ENCODE results near the gene POLR3B.

Gene POLR3B

DNA sequence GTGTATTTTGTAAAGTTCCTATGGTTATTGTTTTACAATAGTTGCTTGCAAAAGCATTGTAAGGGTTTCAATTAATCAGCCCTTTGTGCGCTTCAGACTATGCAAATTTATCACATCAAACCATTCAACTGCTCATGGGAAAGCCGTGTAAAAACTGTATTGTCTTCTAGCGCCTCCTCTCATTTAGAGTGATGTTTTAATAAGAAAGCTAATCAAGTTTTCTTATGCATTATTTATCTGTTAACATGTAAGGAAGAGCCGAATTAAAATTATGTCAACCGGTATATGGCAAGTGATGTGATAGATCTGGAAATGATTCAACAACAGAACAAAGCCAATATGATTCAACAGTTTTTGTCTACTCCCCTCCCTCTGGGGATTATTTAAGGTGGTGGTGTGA, 132.7 kb downstream of the POLR3B start:
- no peak for FAIRE-seq
- DNase-seq (ENCODE audit: insufficient read length, low spot score) = no peak

DNA sequence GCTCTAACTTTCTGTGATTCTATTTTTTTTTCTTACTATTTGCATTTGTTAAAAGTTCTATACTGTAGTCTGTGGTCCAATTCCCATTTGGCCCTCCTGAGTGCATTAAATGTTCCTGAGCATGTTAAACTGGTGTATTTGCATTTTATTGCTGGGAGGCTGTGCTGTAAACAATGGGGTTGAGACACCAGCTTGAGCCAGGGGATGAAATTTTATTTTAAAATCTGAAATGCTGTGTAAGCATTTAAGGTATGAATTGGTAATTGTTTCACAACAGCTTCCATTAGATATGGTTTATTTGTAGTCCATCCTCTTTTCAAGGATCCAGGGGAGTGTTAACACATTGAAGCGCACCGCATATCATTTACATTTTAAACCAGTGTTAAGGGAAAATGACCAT, 135.3 kb downstream of the POLR3B start:
- no peak for FAIRE-seq
- DNase-seq (ENCODE audit: insufficient read length, low spot score) = no peak
- no peak for TF ChIP-seq POLR2A (IDR thresholded peaks at IDR 0.05; ENCODE audit: low read depth, low read length)

More for the DNA sequence above, 132.7 kb downstream of the POLR3B start:
- no peak for TF ChIP-seq POLR2A (IDR thresholded peaks at IDR 0.05; ENCODE audit: low read depth, low read length)

DNA sequence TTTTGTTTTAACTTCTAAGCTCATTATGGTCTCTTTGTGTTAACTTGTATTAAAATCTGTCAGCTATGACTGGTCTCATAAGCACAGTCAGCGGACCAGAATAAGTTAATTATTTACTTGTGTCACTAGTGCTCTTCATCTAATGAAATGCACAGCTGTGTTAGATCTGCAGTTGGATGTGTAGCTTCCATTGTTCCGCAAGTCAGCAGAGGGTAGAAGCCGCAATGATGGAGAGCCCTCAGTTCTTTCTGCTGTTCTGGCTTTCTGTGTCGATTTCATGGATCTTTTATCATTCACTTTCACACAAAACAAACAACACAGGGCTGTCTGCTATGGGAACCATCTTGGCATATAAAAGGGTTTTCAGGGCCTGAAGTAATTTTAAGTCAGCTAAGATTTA, 136.0 kb downstream of the POLR3B start:
- no peak for FAIRE-seq
- TF ChIP-seq POLR2A (IDR thresholded peaks at IDR 0.05; ENCODE audit: low read depth, low read length) = no peak
- no peak for DNase-seq (ENCODE audit: insufficient read length, low spot score)

DNA sequence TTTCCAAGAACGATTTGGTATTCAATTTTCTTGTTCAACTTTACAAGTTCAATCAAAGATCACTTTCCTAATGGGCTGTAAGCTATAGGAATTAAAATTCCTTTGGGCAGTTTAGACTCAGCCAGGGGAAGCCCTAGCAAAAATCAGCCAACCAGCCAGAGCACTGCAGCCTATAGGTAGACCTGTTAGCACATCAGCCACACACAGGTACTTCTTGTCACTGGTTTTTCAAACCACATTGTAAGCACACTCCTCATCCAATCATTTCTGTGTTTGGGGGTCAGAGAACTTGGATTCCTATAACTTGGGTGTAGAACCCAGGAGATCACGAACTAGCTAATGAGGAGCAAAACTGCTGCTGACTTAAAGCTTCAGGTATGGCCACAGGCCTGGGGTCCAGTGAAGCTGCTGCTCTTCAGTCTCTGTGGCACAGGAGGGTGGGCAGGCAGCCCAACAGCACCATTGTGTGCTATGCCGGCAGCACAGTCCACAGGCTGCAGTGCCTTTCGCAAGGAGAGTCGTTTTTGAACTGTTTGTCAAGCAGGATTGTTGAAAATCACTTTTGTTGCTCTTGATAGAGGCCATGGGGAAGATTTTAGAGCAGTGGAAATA, 137.9 kb downstream of the POLR3B start:
- DNase-seq (ENCODE audit: insufficient read length, low spot score) = no peak
- no peak for FAIRE-seq
- TF ChIP-seq POLR2A (IDR thresholded peaks at IDR 0.05; ENCODE audit: low read depth, low read length) = no peak

DNA sequence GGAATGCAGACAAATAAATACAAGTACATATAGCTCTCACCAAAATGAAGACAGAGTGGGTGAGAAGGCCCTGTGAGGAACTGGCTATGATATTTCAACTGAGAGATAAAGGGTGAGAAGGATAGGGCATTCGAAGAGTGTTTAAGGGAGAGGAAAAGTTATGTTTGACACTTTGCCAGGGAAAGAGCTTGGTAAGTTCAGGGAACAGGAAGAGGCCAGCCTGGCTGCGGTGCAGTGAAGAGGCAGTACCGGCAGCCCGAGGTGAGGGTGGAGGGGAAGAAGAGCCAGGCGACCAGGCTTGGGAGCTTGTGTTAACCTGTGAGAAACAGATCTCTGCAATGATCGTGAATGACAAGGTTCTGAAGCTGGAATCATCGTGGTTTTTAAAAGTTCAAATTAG, 140.5 kb downstream of the POLR3B start:
- DNase-seq (ENCODE audit: insufficient read length, low spot score) = no peak

DNA sequence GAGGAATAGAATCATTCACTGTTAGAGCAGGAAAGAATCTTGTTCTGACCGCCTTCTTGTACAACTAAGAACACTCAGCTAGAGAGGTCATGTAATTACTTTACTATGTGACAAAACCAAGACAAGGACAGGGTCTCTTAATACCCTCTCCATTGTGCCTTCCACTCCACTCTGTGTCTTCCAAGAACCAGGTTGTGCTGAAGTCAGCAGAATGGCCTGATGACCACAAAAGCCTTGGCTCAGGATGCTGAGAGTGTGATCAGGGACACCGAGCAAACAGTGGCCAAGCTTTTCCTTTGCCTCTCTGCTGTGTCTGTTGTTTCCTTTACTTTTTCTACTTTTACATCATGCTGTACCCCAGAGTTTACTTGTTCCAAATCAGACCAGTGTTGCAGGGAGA, 142.1 kb downstream of the POLR3B start:
- FAIRE-seq (no peak), DNase-seq (ENCODE audit: insufficient read length, low spot score) (no peak)
- TF ChIP-seq POLR2A (IDR thresholded peaks at IDR 0.05; ENCODE audit: low read depth, low read length) = no peak

More for the DNA sequence above, 140.5 kb downstream of the POLR3B start:
- no peak for TF ChIP-seq POLR2A (IDR thresholded peaks at IDR 0.05; ENCODE audit: low read depth, low read length)
- FAIRE-seq = no peak

DNA sequence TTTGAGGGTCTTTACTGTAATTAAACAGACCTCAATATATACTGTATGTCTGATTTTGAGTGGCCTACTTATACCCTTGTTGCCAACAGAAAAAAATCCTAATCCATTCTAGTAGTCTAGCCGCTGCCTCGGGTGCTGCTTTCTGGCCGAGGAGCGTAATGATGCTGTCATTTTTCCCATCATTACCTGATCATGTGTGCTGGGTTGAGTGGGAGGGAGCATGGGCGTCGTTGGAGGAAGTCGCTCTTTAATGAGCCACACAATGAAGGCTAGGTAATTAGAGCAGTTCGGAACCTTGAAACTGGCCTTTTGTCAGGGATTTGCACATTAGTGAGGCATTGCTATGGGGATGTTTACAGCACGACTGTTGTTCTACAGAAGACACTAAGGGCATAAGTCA, 149.1 kb downstream of the POLR3B start:
- DNase-seq (ENCODE audit: insufficient read length, low spot score) (no peak), FAIRE-seq (no peak)
- TF ChIP-seq POLR2A (IDR thresholded peaks at IDR 0.05; ENCODE audit: low read depth, low read length) = no peak

DNA sequence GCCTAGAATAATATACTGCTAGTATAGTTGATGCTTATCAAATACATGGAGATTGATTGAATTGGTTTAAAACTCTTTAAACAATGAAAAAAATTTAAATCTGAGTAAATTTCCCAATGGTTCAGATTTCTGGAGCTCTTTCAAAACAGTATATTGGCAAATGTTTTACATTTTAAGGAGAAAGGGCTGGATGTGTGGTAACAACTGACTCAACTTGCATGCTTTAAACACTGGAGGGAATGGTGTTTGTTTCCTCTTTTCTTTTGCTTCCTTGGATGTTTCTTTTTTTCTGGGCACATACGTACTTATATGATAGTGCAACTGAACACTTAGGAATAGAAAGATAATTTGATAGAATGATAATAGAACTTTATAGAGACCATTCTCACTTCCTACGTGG, 151.4 kb downstream of the POLR3B start:
- no peak for FAIRE-seq
- TF ChIP-seq POLR2A (IDR thresholded peaks at IDR 0.05; ENCODE audit: low read depth, low read length) = no peak
- DNase-seq (ENCODE audit: insufficient read length, low spot score) = no peak

DNA sequence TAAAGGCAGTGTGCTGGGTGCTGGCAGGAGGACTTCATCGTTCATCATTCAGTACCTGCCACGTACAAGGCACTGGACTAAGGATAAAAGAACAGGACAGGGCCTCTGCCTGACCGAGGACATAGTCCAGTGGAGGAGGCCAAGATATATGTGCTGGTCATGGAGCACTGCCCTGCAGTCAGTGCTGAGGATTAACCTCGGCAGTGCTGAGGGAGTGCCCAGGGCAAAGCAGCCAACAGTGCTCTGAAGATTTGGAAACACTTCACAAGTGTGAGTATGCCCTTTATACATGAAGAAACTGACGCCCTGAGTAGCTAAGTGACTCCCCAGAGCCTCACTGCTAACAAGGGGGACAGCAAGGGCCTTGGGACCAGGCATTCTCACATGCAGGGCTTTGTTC, 153.8 kb downstream of the POLR3B start:
- DNase-seq (ENCODE audit: insufficient read length, low spot score) (no peak), FAIRE-seq (no peak)
- no peak for TF ChIP-seq POLR2A (IDR thresholded peaks at IDR 0.05; ENCODE audit: low read depth, low read length)

DNA sequence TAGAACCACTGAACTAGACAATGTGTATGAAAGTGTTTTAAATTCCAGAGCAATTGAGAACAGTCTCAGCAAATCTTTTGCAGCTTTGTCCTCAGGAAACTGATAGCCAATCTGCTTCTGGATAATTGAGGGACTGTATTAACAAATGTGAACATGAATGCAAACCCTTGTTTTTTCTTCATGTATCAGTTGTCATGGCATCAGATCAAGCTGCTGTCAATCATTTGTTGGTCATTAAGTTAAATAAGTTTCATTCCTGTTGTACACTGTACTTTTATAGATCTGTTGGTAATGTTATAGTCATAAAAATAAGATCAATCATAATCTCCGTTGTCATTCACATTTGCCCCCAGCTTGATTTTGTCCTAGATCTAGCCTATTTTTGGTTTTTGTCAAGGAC, 159.8 kb downstream of the POLR3B start:
- DNase-seq (ENCODE audit: insufficient read length, low spot score) (no peak), FAIRE-seq (no peak)
- no peak for TF ChIP-seq POLR2A (IDR thresholded peaks at IDR 0.05; ENCODE audit: low read depth, low read length)

DNA sequence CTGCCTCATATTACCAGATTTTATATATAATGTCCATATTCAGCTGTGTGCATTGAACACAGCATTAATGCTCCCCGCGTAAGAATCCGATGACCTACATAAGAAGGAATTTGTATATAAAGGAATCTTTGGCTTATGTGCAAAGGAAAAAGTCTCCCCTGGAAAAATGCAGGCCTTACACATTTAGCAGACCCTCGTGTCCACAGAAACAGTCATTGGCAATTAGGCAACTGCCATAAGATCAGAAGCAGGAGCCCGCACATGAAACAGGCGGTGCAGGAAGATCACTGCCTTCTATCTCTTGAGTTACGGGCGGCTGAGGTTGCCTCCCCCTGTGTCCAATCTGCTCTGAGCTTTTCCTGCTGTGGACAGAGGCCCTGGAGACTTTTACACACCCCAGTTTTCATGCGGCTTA, 162.1 kb downstream of the POLR3B start:
- DNase-seq (ENCODE audit: insufficient read length, low spot score) = no peak
- no peak for FAIRE-seq
- TF ChIP-seq POLR2A (IDR thresholded peaks at IDR 0.05; ENCODE audit: low read depth, low read length) = no peak

DNA sequence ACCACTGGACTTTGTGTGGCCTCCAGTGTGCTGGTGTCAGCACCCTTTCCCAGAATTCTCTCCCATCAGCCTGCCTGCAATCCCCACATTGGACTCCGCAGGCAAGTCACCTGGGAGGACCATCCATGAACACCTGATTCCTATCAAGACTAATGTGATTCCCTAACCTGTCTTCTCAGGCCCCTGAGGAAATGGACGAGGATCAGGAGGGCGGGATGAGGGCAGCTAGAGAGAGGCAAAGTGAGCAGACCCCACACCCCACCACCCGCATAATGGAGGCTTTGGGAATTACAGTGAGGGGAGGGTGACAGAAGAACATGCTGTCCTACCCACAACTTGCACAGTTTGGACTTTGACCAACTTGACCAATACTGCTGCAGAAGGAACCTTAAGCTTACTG, 164.4 kb downstream of the POLR3B start:
- no peak for TF ChIP-seq POLR2A (IDR thresholded peaks at IDR 0.05; ENCODE audit: low read depth, low read length)
- no peak for FAIRE-seq
- DNase-seq (ENCODE audit: insufficient read length, low spot score) = no peak

DNA sequence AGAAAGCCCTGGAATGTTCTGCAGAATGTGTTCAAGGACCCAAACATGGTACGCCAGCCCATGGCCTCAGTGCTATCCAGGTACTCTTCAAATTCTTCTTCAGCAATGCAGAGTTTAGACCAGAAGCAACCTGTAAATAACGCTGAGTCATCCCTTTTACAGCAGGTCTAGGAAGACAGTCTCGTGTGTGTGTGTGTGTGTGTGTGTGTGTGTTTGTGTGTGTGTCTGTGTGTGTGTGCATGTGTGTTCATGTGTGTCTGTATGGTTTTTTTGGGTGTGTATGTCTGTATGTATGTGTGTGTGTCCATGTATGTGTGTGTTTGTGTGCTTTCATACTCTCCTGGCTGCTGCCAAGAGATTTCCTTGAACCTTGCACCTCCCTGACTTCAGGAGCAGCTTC, 165.2 kb downstream of the POLR3B start:
- no peak for TF ChIP-seq POLR2A (IDR thresholded peaks at IDR 0.05; ENCODE audit: low read depth, low read length)
- FAIRE-seq = no peak
- DNase-seq (ENCODE audit: insufficient read length, low spot score) = no peak

DNA sequence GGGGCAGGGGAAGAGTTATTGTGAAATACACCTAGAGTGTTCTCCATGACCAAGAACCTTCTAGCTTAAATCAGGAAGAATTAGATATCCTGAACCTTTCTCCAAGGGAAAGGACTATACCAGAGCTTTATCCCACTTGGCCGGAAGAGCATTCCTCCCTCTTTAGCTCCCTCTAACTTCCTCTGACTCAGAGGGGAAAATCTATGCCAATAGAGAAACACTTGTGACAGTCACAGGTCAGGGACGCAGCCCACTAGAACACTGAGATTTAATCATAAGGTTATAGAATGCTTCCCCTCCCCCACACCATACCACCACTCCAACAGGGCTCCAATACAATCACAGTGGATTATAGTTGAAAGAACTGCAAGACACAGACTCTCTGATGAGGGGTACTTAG, 169.8 kb downstream of the POLR3B start:
- TF ChIP-seq POLR2A (IDR thresholded peaks at IDR 0.05; ENCODE audit: low read depth, low read length) = no peak
- no peak for DNase-seq (ENCODE audit: insufficient read length, low spot score)
- no peak for FAIRE-seq

DNA sequence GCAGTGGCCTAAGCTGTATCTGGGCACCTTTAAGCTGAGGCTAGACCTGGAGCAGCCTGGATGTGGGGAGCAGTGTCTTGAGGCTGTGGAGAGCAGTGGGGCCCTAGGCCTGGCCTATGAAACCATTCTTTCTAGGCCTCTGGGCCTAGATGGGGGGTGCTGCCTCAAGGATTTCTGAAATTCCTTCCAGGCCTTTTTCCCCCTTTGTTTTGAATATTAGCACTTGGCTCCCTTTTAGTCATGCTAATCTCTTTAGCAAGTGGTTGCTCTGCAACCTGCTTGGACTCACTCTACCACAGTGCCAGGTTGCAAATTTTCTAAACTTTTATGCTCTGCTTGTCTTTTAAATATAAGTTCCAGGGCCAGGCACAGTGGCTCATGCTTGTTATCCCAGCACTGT, 183.7 kb downstream of the POLR3B start:
- DNase-seq (ENCODE audit: insufficient read length, low spot score) = no peak
- TF ChIP-seq POLR2A (IDR thresholded peaks at IDR 0.05; ENCODE audit: low read depth, low read length) = no peak
- no peak for FAIRE-seq

DNA sequence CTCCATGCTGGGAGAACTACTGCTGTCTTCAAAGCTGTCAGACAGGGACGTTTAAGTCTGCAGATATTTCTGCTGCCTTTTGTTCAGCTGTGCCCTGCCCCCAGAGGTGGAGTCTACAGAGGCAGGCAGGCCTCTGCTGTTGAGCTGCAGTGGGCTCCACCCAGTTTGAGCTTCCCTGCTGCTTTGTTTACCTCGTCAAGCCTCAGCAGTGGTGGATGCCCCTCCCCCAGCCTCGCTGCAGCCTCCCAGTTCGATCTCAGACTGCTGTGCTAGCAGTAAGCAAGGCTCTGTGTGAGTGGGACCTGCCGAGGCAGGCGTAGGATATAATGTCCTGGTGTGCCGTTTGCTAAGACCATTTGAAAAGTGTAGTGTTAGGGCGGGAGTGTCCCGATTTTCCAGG, 193.9 kb downstream of the POLR3B start:
- FAIRE-seq (no peak), DNase-seq (ENCODE audit: insufficient read length, low spot score) (no peak)
- no peak for TF ChIP-seq POLR2A (IDR thresholded peaks at IDR 0.05; ENCODE audit: low read depth, low read length)
